DMS79 treated with DMSO at 0.1 percent for 48 hours (cell line): ENCODE results near the gene DNASE1.
A peak's percentile ranks its signal among the peaks of the same experiment; 100 is the strongest.
"Not testable (repeated sequence)": the region's sequence is repeated elsewhere in the genome, so short reads cannot be mapped to it uniquely, and the experiment has no call there.

Experiments used
- DNase-seq: peaks from one replicate; lab custom pipeline; 2025; lab: John Stamatoyannopoulos, UW

DNASE1 gene

DNA sequence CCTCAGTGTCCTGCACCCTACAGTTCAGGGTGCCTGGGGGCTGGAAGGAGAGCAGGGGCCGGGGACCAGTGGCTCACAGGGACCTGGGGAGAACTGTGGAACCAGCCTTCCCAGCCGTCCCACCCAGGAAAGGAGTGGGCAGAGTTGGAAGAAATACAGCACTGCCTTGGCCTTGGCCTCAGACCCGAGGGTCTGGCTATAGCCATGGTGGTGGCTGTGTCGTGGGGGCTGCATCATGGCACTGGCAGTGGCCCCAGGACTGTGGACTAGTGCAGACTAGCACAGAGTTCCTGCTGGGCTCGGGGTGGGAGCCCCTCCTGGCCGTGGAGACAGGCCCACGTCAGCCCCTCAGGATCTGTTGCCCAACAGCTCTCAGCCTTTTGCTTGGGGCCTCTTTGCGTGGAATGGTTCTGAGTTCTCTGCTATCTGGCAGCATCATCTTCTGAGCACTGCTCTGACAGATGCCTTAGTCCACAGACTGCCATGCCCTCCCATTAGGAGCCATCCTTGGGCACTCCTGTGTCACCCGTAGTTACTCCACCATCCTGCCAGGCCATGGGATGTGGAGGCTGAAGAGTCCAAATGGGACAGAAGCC is 12.6 kb upstream of the DNASE1 start:
- DNase-seq = no peak

DNA sequence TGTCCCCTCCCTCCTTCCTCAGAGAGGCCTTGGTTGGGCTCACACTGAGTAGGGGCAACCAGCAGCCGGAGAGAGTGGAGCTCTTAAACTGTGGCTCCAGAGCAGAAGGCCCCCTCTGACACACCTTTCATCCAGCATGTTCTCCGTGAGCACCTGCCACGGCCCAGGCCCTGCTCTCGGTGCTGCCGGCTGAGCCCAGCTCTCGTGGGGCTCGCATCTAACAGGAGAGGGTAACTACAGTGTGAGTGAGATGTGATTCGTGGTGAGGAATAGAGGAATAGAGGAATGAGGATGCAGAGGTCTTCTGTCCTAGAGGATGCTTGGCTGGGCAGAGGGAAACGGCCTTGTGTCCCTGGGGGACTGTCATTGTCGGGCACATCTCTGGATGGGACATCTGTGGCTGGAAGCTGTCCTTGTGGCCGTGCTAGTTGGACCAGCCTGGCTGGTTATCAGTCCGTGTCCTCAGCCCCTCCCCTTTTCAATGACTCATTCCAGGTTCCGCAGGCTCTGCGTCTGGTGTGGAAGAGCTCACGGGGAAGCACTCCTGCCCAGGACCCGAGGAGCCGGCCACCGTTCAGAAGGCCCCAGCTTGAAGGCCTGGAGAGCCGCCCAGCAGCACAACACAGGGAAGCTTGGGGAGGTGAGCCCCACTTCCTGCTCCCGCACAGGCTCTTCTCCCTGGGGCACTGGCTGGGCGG is 11.9 kb upstream of the DNASE1 start:
- DNase-seq = no peak

DNA sequence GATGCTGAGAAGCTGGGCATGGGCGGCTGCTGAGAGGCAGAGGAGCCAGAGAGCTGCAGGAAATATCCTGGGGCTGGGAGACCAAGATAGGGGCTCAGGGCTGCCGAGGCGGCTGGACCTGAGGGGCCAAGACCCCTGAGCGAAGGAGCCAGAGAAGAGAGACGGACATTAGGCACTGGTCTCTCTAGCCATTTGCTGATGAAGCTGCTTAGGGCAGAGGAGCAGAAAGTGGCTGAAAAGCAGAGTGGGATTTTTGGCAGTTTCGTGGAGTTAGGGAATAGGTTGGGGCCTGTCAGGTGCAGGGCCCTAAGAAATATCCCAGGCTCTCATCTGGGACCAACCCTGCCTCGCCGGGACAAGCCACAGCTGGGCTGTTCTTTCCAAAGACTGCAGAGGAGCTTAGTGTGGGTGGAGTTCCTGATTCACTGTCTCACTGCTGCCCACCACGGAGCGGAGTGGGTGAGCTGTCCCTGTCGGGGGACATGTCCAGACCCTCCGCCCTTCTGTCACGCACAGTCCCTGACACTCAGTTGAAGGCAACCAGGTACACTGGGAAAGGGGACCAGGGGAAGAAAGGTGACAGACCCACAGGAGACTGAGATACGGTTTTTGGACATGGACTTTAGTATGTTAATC is 11.3 kb upstream of the DNASE1 start:
- DNase-seq = no peak

DNA sequence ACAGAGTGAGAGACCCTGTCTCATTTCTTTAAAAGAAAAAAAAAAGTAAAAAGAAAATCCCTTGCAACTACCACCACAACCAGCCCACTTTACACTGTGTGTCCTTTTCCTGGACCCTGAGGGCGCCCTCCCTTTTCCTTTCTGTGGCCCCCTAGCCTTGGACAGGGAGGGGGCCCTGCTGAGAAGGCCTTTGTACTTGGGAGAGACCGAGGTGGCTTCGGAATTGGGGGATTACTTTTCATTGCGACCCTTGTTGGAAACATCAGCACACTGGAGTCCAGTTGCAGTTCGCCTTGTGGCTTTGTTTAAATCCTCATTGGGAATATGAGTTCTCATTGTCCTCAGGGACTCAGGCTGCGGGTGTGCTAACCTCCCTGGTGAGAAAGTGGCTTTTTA is 9.4 kb upstream of the DNASE1 start:
- no peak for DNase-seq

DNA sequence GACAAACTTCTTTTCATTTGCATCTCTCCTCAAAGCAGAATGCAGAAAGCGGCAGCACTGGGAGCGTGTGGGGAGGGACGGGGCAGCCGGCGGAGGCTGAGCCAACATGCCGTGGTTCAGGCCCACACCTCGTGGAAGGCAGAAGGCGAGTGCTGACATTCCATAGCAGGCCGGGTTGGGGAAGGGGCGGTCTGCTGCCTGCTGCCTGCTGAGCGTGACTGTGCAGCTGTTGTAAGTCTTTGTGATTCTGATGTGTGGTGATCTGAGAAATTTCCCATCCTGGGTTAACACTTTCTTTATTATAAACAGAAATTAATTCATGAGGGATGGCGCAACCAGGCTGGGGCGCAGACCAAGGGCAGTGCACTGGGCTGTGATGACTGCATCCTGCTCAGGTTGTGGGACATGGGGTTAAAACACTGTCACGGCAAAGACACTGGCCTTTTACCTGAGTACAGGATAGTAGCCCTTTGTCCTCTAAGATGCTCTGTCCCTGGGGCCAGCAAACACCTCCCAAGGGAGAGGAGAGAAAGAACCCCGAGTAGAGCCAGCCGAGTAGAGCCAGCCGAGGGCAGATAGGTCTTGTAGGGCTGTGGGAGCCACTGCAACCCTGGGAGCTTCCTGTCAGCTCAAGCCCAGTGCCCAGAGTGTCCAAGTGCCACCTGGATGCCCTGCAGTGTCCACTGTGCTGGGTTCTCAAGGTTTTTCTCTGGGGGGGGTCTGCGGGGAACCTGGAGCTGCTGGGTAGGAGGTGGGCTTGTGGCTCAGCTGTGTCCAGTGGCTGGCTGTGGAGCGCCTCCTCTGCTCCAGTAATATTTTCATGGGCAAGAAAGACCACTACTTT is 8.8 kb upstream of the DNASE1 start:
- DNase-seq = no peak

DNA sequence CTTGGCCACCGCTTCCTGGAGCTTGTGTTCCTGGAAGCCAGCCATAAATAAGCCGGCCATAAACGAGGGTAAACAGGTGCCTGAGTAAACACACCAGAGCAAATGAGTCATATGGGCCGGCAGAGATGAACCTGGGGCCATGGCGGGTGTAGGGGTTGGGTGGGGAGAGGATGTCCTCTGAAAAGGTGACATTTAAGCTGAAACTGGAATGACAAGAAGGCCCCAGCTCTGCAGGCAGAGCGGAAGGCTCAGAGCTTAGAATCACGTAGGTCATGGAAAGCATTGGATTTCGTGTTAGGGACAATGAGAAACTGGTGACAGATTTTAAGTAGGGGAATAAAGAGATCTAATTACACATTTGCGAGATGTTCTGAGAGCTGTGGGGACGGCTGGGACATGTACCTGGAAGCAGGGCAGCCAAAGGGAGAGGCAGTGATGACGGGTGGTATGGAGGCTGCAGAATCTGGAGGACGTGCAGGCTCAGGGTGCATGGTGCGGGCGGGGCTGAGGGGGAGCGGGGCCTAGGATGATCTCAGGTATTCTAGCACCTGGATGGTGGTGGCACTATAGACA is 8.1 kb upstream of the DNASE1 start:
- DNase-seq = peak; percentile 74

DNA sequence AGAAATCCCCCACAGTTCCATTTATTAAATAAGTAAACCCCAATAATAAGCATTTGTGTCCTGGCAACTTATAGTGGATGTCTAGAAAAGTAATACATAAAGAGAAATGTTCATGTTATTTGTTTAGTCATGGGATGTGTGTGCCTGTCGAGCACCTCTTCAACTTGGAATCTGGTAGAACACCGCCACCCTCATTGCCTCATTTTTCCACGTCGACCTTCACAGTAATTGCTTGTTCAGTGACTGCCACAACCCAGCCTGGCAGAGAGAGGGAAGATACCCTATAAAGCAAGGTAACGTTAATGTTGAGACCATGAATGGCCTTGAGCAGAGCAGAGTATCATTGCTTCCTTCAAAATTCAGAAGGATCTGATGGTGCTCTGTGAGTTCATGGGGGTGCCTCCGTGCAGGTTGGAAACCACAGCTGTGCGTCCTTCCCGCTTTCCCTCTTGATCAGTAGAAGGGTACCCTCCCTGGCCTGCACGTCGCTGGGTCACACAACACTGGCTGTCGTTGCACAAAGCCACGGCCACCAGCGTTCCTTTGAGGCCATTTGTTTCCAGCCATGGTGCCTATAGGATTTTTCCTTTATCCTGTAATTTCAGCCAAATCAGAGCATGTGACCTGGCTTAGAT is 3.7 kb upstream of the DNASE1 start:
- DNase-seq = no peak

DNA sequence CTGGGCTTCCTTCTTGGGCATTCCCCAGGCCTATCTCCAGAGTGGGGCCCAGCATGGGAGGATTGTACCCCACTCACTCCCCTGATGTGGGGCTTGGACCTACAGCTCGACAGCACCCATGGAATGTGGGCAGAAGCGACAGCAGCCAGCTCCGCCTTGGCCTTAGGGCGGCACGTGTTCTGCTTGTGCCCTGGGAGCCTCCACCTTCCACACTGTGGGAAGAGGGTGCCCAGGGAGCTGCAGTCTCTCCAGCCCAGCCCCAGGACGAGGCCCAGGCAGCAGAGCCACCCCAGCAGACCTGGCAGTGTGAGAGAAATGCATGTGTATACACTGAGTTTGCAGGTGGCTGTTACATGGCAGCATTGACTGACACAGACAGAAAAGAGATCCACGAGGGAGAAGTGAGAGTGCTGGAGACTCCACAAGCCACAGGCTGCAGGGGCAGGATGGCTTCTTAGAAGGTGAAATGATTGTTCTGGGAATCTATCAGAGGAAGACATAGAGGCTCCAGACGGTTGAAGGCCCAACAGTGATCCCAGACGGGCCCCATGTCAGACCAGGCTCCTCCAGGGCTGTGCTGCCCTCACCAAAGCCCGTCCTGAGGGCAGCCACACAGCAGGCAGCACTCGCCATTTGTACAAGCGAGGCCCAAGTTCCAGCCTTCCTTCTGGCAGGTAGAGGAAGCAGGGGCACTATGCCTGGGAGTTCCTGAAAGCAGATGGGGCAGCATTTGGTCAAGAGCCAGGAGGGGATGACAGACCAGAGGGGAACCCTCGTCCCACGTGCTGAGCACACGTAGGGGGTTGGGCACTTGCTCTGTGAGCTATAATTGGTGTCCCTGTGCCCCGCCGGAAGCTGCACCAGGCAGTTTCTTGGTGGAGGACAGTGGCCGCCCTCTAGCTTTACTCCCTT is 2.8 kb upstream of the DNASE1 start:
- no peak for DNase-seq

DNA sequence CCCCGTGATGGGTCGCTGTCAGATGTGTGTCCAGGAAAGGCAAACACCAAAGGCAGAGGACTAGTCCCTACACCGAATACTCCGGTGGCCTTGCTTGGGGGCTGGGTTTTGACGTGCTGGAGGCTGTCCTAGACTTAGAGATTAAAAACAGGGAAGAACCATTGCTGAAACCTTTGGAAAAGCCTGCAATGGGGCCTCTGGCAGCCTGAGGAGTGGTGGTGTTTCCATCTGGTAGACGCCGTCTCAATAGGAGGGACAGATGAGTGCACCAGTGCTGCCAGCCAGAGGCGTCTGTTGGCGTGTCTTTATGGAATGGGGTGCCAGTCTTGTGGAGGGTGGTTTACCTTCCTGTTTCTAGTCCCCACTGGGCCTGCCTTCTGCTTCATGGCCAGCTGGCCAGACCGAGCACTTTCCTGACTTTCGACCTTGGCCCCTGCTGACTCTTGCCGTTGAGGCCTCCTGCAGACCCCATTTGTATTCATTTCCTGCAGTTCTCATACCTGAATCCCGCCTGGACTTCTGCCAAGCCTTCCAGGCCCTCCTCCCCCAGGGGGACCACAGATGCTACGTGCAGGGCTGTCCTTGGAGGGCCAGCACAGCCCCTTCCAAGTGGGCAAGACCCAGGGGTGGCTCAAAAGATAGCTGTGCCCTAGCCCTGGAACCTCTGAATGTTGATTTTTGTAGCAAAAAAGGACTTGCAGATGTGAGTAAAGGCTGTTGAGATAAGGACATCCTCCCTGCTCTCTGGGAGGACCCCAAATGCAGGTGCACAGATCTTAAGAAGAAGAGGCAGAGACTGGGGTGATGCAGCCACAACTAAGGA is 1.9 kb upstream of the DNASE1 start:
- DNase-seq = no peak

DNA sequence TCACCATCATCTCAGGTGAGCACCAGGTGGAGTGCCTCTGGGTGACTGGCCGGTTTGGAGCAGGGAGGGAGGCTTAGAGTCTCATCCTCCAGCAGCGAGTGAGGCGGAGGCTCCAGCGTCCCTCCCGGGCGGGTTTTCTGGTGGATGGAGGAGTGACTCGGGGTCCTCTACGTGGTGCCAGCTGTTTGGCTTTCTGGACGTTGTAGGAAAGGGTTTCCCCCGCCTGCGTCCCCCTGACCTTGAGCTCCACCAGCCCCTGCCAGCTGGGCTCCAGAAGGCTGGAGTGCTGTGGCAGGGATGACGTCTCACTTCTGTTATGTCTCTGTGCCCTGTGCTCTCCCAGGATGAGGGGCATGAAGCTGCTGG is 522 bp downstream of the DNASE1 start:
- no peak for DNase-seq

DNA sequence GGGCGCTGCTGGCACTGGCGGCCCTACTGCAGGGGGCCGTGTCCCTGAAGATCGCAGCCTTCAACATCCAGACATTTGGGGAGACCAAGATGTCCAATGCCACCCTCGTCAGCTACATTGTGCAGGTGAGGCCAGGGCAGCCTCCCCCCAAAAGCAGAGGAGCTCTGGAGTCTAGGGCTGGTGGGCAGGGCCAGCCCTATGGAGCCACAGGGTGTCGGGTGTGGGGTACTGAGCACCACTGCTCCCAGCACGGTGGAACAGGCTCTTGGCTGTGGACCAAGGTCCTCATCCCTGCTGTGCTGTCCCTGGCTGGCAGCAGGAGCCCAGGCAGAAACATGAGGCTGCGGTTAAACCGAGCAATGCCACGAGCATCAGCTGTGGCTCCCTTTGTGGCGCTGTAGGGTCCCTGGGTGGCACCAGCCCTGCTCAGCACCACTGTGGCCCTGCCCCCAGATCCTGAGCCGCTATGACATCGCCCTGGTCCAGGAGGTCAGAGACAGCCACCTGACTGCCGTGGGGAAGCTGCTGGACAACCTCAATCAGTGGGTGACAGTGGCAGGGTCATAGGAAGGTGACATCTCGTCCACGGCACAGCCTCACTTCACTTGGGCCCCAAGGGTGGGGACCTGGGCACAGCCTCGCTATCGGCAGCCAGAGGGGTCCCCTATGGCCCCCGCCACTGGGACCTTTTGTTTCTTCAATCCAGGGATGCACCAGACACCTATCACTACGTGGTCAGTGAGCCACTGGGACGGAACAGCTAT is 1.1 kb downstream of the DNASE1 start:
- no peak for DNase-seq

DNA sequence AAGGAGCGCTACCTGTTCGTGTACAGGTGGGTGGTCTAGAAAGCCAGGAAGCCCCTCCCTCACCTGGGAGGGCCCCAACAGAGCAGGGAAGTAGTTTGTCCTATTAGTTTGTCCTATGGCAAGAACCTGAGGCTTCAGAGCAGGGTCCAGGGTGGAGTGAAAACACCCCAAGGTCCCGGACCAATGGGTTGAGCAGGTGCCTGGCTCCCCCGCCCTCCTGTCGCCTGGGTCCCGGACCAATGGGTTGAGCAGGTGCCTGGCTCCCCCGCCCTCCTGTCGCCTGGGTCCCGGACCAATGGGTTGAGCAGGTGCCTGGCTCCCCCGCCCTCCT is 1.6 kb downstream of the DNASE1 start:
- not testable (repeated sequence) for DNase-seq

DNA sequence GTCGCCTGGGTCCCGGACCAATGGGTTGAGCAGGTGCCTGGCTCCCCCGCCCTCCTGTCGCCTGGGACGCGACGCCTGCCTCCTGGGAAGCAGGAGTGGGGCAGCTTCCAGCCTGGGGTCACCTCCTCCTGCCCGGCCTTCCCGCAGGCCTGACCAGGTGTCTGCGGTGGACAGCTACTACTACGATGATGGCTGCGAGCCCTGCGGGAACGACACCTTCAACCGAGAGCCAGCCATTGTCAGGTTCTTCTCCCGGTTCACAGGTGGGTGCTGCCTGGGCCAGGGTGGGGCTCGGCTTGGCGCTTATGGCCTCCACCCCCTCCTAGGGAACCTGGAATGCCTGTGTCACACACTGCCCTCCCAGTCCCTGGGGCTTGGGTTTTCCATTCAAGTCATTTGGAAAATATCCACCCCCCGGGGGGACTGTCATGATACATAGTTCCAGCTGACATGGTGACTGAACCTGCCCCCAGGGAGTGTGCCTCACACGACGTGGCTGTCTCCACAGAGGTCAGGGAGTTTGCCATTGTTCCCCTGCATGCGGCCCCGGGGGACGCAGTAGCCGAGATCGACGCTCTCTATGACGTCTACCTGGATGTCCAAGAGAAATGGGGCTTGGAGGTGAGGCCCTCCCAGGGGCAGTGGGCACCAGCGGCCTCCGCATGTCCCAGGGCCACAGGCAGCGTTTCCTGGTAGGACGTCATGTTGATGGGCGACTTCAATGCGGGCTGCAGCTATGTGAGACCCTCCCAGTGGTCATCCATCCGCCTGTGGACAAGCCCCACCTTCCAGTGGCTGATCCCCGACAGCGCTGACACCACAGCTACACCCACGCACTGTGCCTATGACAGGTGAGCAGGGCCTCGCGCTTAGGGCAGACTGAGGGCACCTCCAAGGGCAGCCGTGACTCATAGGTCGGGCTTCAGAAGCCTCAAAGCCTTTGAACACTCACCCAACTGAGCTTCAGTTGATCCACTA is 2.3 kb downstream of the DNASE1 start:
- DNase-seq = no peak

DNA sequence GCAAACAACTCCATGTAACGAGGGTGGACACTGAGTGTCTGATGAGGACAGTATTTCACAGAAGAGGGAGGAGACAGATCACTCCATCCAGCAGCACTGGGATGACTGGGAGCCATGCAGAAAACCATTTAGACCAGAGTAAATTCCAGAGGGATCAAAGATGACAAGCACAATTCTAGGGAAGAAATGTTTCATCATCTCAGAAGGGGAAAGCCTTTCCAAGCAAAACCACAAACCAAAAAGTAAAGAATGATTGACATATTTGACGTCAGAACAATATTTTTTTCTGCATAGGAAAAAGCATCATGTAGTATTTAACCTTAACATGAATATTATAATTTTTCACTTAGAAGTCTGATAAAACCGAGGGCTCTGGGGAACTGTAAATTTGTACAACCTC is 4.8 kb downstream of the DNASE1 start:
- DNase-seq = no peak

DNA sequence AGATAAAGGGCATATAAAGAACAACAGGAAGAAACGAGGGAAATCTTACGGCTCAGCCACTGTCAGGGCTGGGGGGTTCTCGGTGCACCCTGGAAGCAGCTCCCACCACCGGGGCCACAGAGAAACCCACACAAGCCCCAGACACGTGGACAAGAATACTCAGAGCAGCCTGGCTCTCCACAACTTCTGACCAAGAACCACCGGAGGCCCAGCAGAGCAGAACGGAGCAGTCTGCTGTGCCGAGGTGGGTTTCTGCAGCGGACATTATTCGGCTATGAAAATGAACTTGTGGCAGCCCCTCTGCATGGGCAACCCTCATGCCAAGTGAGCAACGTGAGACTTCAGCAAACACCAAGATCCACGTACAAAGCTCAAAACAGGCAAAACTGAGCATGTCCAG is 6.8 kb downstream of the DNASE1 start:
- no peak for DNase-seq

DNA sequence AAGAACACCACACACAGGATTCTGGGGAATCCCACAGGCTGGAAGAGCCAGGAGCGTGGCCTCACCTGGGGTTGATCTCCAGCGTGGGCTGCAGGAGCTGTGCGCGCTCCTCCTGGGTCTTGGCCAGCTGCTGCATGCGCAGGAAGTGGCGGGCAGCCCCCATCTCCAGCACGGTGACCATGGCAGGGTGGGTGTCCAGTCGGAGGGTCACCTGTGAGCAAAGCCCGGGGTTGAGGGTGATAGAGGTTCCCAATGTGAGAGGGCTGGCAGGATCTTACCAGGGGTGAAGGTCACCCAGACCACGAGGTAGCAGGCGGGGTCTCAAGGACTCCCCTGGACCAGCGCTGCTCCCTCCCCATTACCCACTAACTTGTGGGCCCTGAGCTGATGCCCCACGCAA is 7.4 kb downstream of the DNASE1 start:
- DNase-seq = no peak

DNA sequence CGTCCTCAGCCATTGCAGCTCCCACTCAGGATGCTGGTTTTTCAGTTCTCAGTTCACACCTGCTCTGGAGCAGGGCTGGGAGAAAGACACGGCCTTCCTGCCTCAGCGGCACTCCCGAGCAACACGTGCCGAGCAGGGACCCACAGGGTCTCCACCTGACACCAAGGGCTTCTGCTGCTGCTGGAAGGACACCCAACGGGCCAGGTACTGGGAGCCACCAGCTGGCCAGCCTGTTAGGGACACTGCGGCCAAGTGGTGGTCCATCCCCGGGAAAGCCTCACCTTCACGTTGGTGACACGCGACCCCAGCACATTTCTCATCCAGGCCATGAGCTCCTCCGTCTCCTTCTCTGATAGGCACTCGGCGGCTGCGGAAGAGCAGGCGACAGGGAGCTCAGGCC is 8.1 kb downstream of the DNASE1 start:
- no peak for DNase-seq
